Thyroid gland (tissue), 4 donors: ENCODE data around the gene SLC43A3.

Experiments used
- POLR2A ChIP-seq, 2 donors: fragments of 450-650 bp; IDR thresholded peaks; one replicate each; pipeline ENCODE4 v1.6.1; 2017; ENCODE audit warnings: antibody characterized with exemption in 2 of 2, mild to moderate bottlenecking in 2 of 2, moderate library complexity in 1 of 2
- TF ChIP-seq, protein P1 (sequence below), 6 experiments: fragments of 200-600 bp in 3 of 6; fragments of 450-650 bp in 3 of 6; sonication (generic) in 3 of 6; IDR thresholded peaks; one replicate each; pipeline ENCODE4 v1.5.1; 2016 to 2019; ENCODE audit warnings: antibody characterized with exemption in 6 of 6, mild to moderate bottlenecking in 2 of 6, inconsistent platforms in 1 of 6, moderate library complexity in 1 of 6

GRCh38 chr11:57419146-57419545 lies 7.8 kb downstream of the SLC43A3 start:
- TF ChIP-seq, protein P1, sequence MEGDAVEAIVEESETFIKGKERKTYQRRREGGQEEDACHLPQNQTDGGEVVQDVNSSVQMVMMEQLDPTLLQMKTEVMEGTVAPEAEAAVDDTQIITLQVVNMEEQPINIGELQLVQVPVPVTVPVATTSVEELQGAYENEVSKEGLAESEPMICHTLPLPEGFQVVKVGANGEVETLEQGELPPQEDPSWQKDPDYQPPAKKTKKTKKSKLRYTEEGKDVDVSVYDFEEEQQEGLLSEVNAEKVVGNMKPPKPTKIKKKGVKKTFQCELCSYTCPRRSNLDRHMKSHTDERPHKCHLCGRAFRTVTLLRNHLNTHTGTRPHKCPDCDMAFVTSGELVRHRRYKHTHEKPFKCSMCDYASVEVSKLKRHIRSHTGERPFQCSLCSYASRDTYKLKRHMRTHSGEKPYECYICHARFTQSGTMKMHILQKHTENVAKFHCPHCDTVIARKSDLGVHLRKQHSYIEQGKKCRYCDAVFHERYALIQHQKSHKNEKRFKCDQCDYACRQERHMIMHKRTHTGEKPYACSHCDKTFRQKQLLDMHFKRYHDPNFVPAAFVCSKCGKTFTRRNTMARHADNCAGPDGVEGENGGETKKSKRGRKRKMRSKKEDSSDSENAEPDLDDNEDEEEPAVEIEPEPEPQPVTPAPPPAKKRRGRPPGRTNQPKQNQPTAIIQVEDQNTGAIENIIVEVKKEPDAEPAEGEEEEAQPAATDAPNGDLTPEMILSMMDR (IDR thresholded peaks at IDR 0.05): no peak
- no peak for TF ChIP-seq POLR2A (IDR thresholded peaks at IDR 0.05)
